ENCODE data around the gene EEF1G.

The EEF1G gene

DNA sequence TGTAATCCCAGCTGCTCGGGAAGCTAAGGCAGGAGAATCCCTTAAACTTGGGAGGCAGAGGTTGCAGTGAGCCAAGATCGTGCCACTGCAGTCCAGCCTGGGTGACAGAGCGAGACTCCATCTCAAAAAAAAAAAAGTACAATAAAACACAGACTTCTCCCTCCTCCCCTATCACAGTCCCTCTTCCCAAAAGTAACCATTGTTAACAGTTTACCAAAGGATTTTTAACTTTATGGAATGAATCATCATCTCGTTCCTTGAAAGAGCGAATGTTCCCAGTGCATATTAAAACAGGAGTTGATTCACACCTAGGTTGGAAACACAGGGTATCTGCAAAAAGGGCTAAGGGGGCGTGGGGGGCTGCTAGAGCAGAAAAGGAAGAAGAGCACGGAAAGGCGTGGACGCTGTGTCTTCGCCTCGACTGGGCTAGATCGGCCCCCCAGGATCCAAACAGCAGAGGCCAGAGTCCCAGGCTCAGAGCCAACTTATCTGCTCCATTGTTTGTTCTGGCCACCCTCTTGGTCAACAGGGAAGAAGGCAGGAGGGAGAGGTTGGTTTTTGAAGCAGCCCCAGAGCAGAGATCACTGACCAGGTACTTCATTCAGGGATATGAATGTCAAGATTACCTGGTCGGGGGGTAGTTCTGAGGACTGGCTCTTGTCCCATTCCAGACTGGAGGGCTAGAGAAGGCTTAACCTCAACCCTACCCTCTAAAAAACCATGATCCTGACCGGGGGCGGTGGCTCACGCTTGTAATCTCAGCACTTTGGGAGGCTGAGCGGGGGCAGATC is 25.0 kb downstream of the EEF1G start:
- no peak for DNase-seq (ENCODE audit: low read depth)
- no peak overlapping the region for H3K4me3 ChIP-seq (ENCODE audit: low read depth, low read length)
- TF ChIP-seq, protein P1, sequence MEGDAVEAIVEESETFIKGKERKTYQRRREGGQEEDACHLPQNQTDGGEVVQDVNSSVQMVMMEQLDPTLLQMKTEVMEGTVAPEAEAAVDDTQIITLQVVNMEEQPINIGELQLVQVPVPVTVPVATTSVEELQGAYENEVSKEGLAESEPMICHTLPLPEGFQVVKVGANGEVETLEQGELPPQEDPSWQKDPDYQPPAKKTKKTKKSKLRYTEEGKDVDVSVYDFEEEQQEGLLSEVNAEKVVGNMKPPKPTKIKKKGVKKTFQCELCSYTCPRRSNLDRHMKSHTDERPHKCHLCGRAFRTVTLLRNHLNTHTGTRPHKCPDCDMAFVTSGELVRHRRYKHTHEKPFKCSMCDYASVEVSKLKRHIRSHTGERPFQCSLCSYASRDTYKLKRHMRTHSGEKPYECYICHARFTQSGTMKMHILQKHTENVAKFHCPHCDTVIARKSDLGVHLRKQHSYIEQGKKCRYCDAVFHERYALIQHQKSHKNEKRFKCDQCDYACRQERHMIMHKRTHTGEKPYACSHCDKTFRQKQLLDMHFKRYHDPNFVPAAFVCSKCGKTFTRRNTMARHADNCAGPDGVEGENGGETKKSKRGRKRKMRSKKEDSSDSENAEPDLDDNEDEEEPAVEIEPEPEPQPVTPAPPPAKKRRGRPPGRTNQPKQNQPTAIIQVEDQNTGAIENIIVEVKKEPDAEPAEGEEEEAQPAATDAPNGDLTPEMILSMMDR (IDR thresholded peaks at IDR 0.05; ENCODE audit: low read depth, low read length): no peak
- TF ChIP-seq MYC (IDR thresholded peaks at IDR 0.05; ENCODE audit: low read depth, low read length) (no peak), POLR2A (IDR thresholded peaks at IDR 0.05; ENCODE audit: extremely low read depth, insufficient read length) (no peak)
- TF ChIP-seq, protein P2, sequence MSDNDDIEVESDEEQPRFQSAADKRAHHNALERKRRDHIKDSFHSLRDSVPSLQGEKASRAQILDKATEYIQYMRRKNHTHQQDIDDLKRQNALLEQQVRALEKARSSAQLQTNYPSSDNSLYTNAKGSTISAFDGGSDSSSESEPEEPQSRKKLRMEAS (IDR thresholded peaks at IDR 0.05; ENCODE audit: low read depth, low read length): no peak

DNA sequence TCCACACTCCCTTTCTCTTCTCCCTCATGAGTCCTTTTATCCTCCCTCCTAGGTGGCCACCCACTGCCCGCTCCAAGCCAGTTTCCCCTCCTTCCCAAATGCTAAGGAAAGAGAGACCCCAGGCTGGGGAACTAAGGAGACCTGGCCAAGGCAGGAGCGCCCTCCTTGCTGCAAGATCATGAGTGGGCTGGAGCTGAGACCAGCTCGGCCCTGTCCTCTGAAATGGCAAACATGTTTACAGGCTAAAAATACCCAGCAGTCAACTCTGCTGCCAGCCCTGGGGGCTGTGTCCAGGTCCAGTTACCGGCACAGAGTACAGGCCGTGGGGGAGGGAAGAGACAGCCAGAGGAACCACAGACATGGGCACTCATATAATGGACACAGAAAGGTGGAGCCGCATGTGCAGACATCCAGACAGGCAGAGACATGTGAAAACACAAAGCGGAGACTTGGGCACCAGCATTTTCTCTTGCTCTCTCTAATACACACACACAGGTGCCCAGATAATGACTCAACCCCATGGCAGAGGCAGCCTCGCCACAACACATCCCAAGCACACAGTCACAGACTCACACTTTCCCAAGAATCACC is 25.9 kb downstream of the EEF1G start:
- DNase-seq (ENCODE audit: low read depth): no peak
- TF ChIP-seq, protein P2 (IDR thresholded peaks at IDR 0.05; ENCODE audit: low read depth, low read length): no peak
- TF ChIP-seq POLR2A (IDR thresholded peaks at IDR 0.05; ENCODE audit: extremely low read depth, insufficient read length): no peak
- TF ChIP-seq, protein P1 (IDR thresholded peaks at IDR 0.05; ENCODE audit: low read depth, low read length): no peak
- TF ChIP-seq MYC (IDR thresholded peaks at IDR 0.05; ENCODE audit: low read depth, low read length): no peak
- no peak overlapping the region for H3K4me3 ChIP-seq (ENCODE audit: low read depth, low read length)

DNA sequence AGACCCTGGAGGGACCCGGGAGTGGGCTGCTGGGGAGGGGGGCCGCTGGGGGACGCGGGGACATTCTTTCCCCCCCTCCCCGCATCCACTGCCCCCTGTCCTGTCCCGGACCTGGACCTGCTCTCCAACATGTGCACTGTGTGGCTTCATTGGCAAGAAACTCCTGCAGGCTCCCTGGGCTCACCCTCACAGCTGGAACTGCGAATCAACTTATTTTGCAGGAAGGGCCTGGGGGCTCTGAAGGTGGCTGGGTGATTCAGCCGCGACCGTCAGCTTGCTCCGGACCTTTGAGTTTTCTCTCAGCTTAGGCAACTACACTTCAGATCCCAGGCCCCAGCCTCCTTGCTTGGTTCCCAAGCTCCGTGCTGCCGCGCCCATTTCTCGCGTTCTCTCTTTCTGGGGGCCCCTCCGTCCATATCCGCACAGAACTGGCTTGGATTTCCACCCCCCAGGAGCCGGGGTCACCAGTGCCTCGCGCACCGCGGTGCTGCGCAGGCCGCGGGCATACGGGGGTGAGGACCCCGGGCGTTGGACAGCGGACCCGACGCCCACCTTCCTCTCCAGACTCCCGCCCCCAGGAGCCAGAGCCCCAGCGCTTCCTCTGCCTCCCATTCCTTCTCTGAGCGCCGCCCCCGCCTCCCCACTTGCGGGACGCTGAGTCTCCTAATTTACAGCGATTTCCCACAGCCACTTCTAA is 26.6 kb downstream of the EEF1G start:
- peak; percentile 81 for DNase-seq (ENCODE audit: low read depth)
- peak overlapping the region; percentile 57 for H3K4me3 ChIP-seq (ENCODE audit: low read depth, low read length)
- TF ChIP-seq, protein P1 (IDR thresholded peaks at IDR 0.05; ENCODE audit: low read depth, low read length): no peak

DNA sequence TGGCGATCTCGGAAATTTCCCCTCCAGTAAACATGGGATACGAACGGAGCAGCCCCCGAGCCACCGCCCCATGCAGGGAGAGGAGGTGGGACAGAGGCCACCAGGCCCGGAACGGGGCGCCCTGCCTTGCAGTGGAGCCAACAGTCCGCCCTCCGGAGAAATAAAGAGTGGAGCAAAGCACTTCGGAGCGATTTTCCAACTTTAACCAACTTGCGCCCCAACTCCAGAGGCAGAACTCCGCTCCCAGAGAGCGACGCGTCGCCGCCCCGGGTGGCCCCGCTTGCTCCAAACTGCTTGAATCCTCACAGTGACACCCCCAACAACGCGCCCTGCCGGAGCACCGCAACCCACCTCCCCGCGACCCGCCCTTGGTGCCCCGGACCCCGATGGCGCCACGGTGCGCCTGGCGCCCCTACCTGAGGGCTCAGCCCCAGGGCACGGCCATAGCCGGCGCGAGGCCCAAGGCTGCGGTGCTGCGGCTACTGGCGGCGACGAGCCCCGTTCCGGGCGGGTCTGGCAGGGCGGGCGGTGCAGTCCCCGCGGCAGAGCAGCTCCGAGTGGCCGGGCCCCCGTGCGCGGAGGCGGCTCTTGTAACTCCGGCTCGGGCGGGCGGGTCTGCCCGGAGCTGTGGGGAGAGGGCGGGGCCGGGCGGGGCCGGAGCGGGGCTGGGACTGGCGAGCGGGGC is 27.3 kb downstream of the EEF1G start, which contains the start of gene AHNAK:
AHNAK (minus strand) TSS at position 563 of the 685 bp plus-strand sequence. CDS start 10,708 bp downstream, outside the sequence.
- TF ChIP-seq POLR2A (IDR thresholded peaks at IDR 0.05; ENCODE audit: extremely low read depth, insufficient read length): peak; percentile 65
- TF ChIP-seq MYC (IDR thresholded peaks at IDR 0.05; ENCODE audit: low read depth, low read length): no peak
- peak within 1 kb of the TSS; percentile 83 for H3K4me3 ChIP-seq (ENCODE audit: low read depth, low read length)
- DNase-seq (ENCODE audit: low read depth): peak; percentile 90

DNA sequence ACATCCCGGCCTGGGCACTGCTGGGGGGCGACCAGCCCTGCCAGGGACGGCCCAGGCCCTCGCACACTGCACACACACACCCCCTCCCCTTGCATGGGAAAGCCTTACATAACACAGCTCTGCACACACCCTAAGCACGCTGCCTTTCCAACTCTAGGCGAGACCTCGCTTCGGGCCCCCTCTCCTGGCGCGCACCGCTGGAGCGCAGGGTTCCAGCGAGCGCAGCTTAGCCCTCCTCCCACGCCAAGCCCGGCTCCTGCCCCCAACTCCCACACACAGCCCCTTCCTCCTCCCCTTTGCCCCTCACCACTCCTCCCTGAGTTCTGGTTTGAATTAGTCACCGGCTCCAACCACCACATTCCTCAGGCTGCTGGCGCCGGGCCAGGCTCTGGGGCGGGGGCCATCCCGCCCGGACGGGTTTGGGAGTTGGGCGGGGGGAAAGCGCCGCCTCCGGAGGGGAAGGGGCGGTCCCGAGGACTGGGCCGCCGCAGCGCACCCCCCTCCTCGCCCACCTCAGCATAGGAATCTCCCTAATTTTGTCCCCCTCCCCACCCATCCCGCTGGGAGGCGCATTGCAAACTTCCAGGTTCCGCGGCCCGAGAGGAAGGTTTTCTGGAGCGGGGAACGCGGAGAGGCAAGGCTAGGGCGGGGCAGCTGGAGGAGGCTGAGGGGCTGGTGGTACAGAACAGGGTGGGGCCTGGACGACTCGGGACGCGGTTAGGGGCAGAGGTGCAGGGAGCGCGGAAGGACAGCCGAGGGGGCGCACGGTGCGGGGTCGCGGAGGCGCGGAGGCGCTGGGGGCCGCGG is 28.1 kb downstream of the EEF1G start:
- H3K4me3 ChIP-seq (ENCODE audit: low read depth, low read length): peak overlapping the region; percentile 83
- DNase-seq (ENCODE audit: low read depth): peak; percentile 99
- TF ChIP-seq, protein P1 (IDR thresholded peaks at IDR 0.05; ENCODE audit: low read depth, low read length): peak; percentile 6
- TF ChIP-seq, protein P2 (IDR thresholded peaks at IDR 0.05; ENCODE audit: low read depth, low read length): peak; percentile 87
- TF ChIP-seq POLR2A (IDR thresholded peaks at IDR 0.05; ENCODE audit: extremely low read depth, insufficient read length): no peak
- peak; percentile 93 for TF ChIP-seq MYC (IDR thresholded peaks at IDR 0.05; ENCODE audit: low read depth, low read length)
